Gastroesophageal sphincter (tissue), 4 donors: ENCODE results near the gene GNAO1. TPM values are rescaled to one million over a fixed set of nuclear protein-coding genes. Genes with fewer than 3 reads are reported as not detected.

ENCODE experiments used
- ATAC-seq: fragments of 150-250 bp; one replicate; pipeline ENCODE4 v1.9.1; 2016; ENCODE audit warnings: mild to moderate bottlenecking, moderate library complexity
- H3K27ac ChIP-seq, 4 donors: fragments of 200-600 bp; sonication (generic) in 3 of 4; 1 replicate in 3 of 4; 2 replicates in 1 of 4; pipeline ENCODE4 v1.5.1; 2016 to 2019
- H3K27me3 ChIP-seq: fragments of 200-600 bp; sonication (generic); one replicate; pipeline ENCODE4 v1.5.1; 2019
- H3K36me3 ChIP-seq, 2 donors: fragments of 200-600 bp; sonication (generic); one replicate each; pipeline ENCODE4 v1.5.1; 2019; ENCODE audit warnings: control low read depth in 1 of 2
- H3K4me1 ChIP-seq, 3 donors: fragments of 200-600 bp; sonication (generic); 1 replicate in 2 of 3; 2 replicates in 1 of 3; pipeline ENCODE4 v1.5.1; 2016 to 2019; ENCODE audit warnings: control low read depth in 2 of 3
- H3K4me3 ChIP-seq, 2 donors: fragments of 200-600 bp; sonication (generic); one replicate each; pipeline ENCODE4 v1.5.1; 2019; ENCODE audit warnings: mild to moderate bottlenecking in 1 of 2, moderate library complexity in 1 of 2
- H3K9me3 ChIP-seq, 3 donors: fragments of 200-600 bp; sonication (generic); one replicate each; pipeline ENCODE4 v1.5.1; 2017 to 2019; ENCODE audit warnings: control low read depth in 2 of 3
- CTCF ChIP-seq, 4 experiments: fragments of 200-600 bp in 2 of 4; fragments of 450-650 bp in 2 of 4; sonication (generic) in 1 of 4; IDR thresholded peaks; one replicate each; pipeline ENCODE4 v1.5.1; 2017 to 2019; ENCODE audit warnings: antibody characterized with exemption in 4 of 4, mild to moderate bottlenecking in 2 of 4, moderate library complexity in 2 of 4
- EP300 ChIP-seq: sonication (generic); formaldehyde crosslinking; IDR thresholded peaks from one replicate; pipeline ENCODE4 v1.6.1; 2017; ENCODE audit warnings: antibody characterized with exemption, mild to moderate bottlenecking
- POLR2A ChIP-seq, 2 donors: fragments of 450-650 bp; IDR thresholded peaks; one replicate each; pipeline ENCODE4 v1.6.1; 2017; ENCODE audit warnings: antibody characterized with exemption in 2 of 2, mild to moderate bottlenecking in 2 of 2, moderate library complexity in 1 of 2
- POLR2AphosphoS5 ChIP-seq: sonication (generic); formaldehyde crosslinking; IDR thresholded peaks from one replicate; pipeline ENCODE4 v1.6.1; 2017; ENCODE audit warnings: antibody characterized with exemption
- WGBS, 2 donors: methylation state at CpG; one replicate each; pipeline ENCODE4 v1.1.5; 2018; ENCODE audit warnings: low coverage in 1 of 2; 5-methylcytosine and 5-hydroxymethylcytosine counted together
- total RNA-seq, 4 donors: library from RNA; depleted of rRNA; stranded (reverse); fragments of >200 nt; gene quantifications; one replicate each; pipeline ENCODE4 v1.1.0, GENCODE V29; 2016

Gene GNAO1
- total RNA-seq, 4 donors from 2014 or later, result 3.4 to 21.0 (median 11.0) TPM

- no peaks in the 10 kb centered on the region for H3K9me3 ChIP-seq
- H3K4me1 ChIP-seq, result peaks cover 0 to 13% (median 0%) of the 10 kb centered on the region in 3 donors
- H3K27me3 ChIP-seq, result no peaks in the 10 kb centered on the region
- H3K4me3 ChIP-seq, result no peak overlapping the region
- WGBS, 2 donors, result 67 to 75% methylated on average over 6 to 10 of the region's 13 CpGs
- H3K27ac ChIP-seq, result no peak overlapping the region
- no peak for ATAC-seq
- TF ChIP-seq EP300 (no peak), POLR2AphosphoS5 (peak; percentile 10), POLR2A (IDR thresholded peaks at IDR 0.05) (no peak), CTCF (IDR thresholded peaks at IDR 0.05) (no peak)
- H3K36me3 ChIP-seq, result no peaks in the 10 kb centered on the region
Measured at GRCh38 chr16:56246051-56246817, 54.9 kb downstream of the GNAO1 start.

GRCh38 chr16:56247018-56247417 lies 55.7 kb downstream of the GNAO1 start:
- H3K36me3 ChIP-seq, result no peaks in the 10 kb centered on the region
- H3K9me3 ChIP-seq, result no peaks in the 10 kb centered on the region
- 100% methylated on average over 4 of the region's 8 CpGs; no CpG with 5 or more reads in 1 of the 2 donors for WGBS, 2 donors
- TF ChIP-seq EP300 (no peak), POLR2AphosphoS5 (no peak), CTCF (IDR thresholded peaks at IDR 0.05) (no peak), POLR2A (IDR thresholded peaks at IDR 0.05) (no peak)
- H3K4me3 ChIP-seq, result no peak overlapping the region
- no peak overlapping the region for H3K27ac ChIP-seq
- ATAC-seq, result no peak
- H3K27me3 ChIP-seq, result no peaks in the 10 kb centered on the region
- H3K4me1 ChIP-seq, result peaks cover 0 to 13% (median 0%) of the 10 kb centered on the region in 3 donors

GRCh38 chr16:56247808-56248207 lies 56.5 kb downstream of the GNAO1 start:
- H3K4me3 ChIP-seq, result no peak overlapping the region
- no peaks in the 10 kb centered on the region for H3K27me3 ChIP-seq
- no peaks in the 10 kb centered on the region for H3K9me3 ChIP-seq
- no peaks in the 10 kb centered on the region for H3K36me3 ChIP-seq
- H3K4me1 ChIP-seq, result peaks cover 0 to 21% (median 0%) of the 10 kb centered on the region in 3 donors
- H3K27ac ChIP-seq, result no peak overlapping the region
- ATAC-seq, result no peak
- TF ChIP-seq POLR2A (IDR thresholded peaks at IDR 0.05) (no peak), EP300 (no peak), POLR2AphosphoS5 (no peak), CTCF (IDR thresholded peaks at IDR 0.05) (no peak)

GRCh38 chr16:56252835-56253234 lies 61.5 kb downstream of the GNAO1 start:
- WGBS, 2 donors, result 0 to 40% methylated on average over 1 of the region's 4 CpGs
- peaks cover 0 to 28% (median 3%) of the 10 kb centered on the region in 3 donors for H3K4me1 ChIP-seq
- no peaks in the 10 kb centered on the region for H3K27me3 ChIP-seq
- TF ChIP-seq CTCF (IDR thresholded peaks at IDR 0.05) (no peak), POLR2A (IDR thresholded peaks at IDR 0.05) (no peak), POLR2AphosphoS5 (no peak), EP300 (no peak)
- H3K27ac ChIP-seq, result no peak overlapping the region
- no peak for ATAC-seq
- no peak overlapping the region for H3K4me3 ChIP-seq
- no peaks in the 10 kb centered on the region for H3K9me3 ChIP-seq
- H3K36me3 ChIP-seq, result no peaks in the 10 kb centered on the region

- Histone ChIP-seq H3K27ac (peak overlapping the region in 1 of 4 donors; percentile 9), H3K36me3 (no peaks in the 10 kb centered on the region), H3K4me1 (peaks cover 0 to 48% (median 5%) of the 10 kb centered on the region in 3 donors), H3K4me3 (no peak overlapping the region), H3K9me3 (no peaks in the 10 kb centered on the region), H3K27me3 (no peaks in the 10 kb centered on the region)
- TF ChIP-seq EP300 (no peak), CTCF (IDR thresholded peaks at IDR 0.05) (no peak), POLR2A (IDR thresholded peaks at IDR 0.05) (no peak), POLR2AphosphoS5 (no peak)
- 83 to 89% methylated on average over 1 of the region's 1 CpG for WGBS, 2 donors
- no peak for ATAC-seq
Measured at GRCh38 chr16:56255904-56256303, 64.6 kb downstream of the GNAO1 start.
